Activated naive CD4-positive, alpha-beta T cell treated with anti-CD3 and anti-CD28 coated beads for 36 hours (primary cell): ENCODE data around the gene FBL. TPM values are rescaled to one million over a fixed set of nuclear protein-coding genes. Genes with fewer than 3 reads are reported as not detected.
A peak's percentile ranks its signal among the peaks of the same experiment; 100 is the strongest.
"Not testable (repeated sequence)": the region's sequence is repeated elsewhere in the genome, so short reads cannot be mapped to it uniquely, and the experiment has no call there.

Experiments used
- CTCF ChIA-PET: fragments of 350-600 bp; sonication (Branson Sonifier 250); formaldehyde crosslinking; loops from one replicate; lab custom pipeline; 2021; ENCODE audit warnings: antibody characterized with exemption; lab: Charles Lee
- DNase-seq: peaks from one replicate; pipeline ENCODE4 v3.0.0-alpha.2; 2020
- H3K27ac Mint-ChIP-seq: one replicate; pipeline ENCODE4 v1.8.0; 2021; ENCODE audit warnings: mild to moderate bottlenecking, mixed read lengths
- H3K27me3 Mint-ChIP-seq: one replicate; pipeline ENCODE4 v1.8.0; 2021; ENCODE audit warnings: low read depth, mixed read lengths
- H3K36me3 Mint-ChIP-seq: one replicate; pipeline ENCODE4 v1.8.0; 2021; ENCODE audit warnings: low read depth, mixed read lengths
- H3K4me1 Mint-ChIP-seq: one replicate; pipeline ENCODE4 v1.8.0; 2021; ENCODE audit warnings: low read depth, mixed read lengths
- H3K4me3 Mint-ChIP-seq: one replicate; pipeline ENCODE4 v1.8.0; 2021; ENCODE audit warnings: mild to moderate bottlenecking, moderate library complexity, mixed read lengths
- H3K9me3 Mint-ChIP-seq: one replicate; pipeline ENCODE4 v1.8.0; 2021; ENCODE audit warnings: mixed read lengths
- intact Hi-C: fragments of 100-400 bp; cut with micrococcal nuclease; formaldehyde crosslinking; loops from one replicate; pipeline ENCODE4 v1.15.1; 2023
- total RNA-seq, 2 experiments: library from RNA; stranded (reverse); gene quantifications; one replicate each; pipeline ENCODE4 v1.2.3, GENCODE V29; 2021

FBL gene
- 100 to 1,000 TPM; 742 to 785 TPM for total RNA-seq

DNA sequence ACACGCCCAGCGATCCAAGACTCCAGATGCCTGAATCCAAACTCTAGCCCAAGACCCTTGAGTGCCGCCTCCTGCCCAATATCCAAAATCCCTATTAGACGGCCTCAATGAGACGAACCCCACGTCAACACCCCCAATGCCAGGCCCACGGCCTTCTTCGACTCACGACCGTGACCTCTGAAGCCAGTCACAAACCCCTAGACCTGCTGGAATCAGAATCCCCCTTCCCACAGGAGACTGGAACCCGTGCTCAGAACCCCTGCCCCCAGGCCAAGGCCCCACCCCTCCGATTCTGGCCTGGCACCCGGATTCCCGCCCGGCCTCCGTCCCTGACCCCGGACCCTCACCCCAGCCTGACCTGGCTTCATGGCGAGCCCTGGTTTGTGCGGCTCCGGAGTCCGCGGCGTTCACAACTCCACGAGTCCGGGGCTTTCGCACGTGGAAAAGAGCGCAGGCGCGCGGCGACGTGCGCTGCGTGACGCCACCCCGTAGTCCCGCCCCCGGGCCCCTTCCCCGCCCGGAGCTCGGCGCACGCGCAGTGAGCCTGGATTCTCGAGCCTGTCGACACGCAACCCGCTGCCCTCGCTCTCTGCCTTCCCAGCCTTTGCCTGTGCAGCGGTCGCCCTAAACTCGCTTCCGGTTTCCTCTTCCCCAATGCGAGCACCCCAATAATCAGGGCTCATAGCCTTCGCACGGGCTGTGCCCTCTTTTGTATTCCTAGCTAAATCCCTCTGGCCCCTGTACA, at the start of gene FBL:
Gene FBL, minus strand, starts transcription at position 447 of the 745 bp plus-strand sequence. Its CDS starts 79 bp downstream, at position 368.
- H3K36me3 Mint-ChIP-seq = peaks cover 26% of the 10 kb centered on the region
- peak within 1 kb of the TSS; percentile 91 for H3K4me3 Mint-ChIP-seq
- intact Hi-C loops = loop anchor here (1.0 to 10.0 kb wide), 4 partner anchors 12 to 401 kb away; partner anchors contain the start of genes DYRK1B, EID2 and SUPT5H
- no peaks in the 10 kb centered on the region for H3K9me3 Mint-ChIP-seq
- DNase-seq = peak; percentile 98
- CTCF ChIA-PET = interaction anchor here (0.6 to 5.9 kb wide), 9 partner anchors 13 to 1690 kb away, joined by 3 to 31 read pairs (median 9); partner anchors contain the start of genes DYRK1B and PSMC4
- H3K27me3 Mint-ChIP-seq = no peaks in the 10 kb centered on the region
- H3K4me1 Mint-ChIP-seq = peaks cover 39% of the 10 kb centered on the region
- H3K27ac Mint-ChIP-seq = peak within 1 kb of the TSS; percentile 88

DNA sequence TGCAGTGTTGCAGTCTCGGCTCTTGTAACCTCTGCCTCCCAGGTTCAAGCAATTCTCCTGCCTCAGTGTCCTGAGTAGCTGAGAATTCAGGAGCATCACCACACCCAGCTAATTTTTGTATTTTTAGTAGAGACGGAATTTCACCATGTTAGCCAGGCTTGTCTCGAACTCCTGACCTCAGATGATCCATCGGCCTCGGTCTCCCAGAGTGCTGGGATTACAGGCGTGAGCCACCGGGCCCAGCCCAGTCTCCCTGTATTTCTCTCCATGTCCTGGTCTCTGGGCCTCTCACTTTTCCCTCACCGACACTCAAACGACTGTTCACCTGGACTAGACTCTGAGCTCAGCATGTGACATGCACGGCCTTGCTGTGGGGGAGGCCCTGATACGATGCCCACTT, 48.9 kb upstream of the FBL start:
- H3K27me3 Mint-ChIP-seq, intact Hi-C loops, DNase-seq: not testable (repeated sequence)

DNA sequence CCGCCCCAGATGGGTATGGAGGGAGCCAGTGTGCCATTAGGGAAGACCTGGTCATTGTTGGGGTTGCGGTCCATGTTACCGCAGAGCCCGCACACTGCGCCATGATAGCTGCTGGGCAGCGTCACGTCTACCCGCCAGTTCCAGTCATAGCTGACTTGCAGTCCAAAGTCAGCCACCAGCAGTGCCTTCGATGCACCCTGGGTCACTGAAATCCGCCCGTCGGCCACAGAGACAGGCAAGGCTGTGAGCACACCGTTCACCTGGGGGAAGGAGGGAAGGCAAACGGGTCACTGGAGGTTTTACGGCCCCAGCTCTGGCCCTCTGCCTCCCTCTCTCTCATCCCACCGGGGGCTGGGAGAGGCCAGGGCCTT, 48.0 kb upstream of the FBL start:
- H3K4me1 Mint-ChIP-seq, H3K9me3 Mint-ChIP-seq, CTCF ChIA-PET: not testable (repeated sequence)

More for the DNA sequence above, 48.9 kb upstream of the FBL start:
- not testable (repeated sequence) for H3K4me3 Mint-ChIP-seq, H3K36me3 Mint-ChIP-seq, H3K9me3 Mint-ChIP-seq, H3K27ac Mint-ChIP-seq, H3K4me1 Mint-ChIP-seq
- CTCF ChIA-PET = interaction anchor here (0.8 kb wide), 1 partner anchor 76 kb away, joined by 4 read pairs; the partner anchor contains the start of gene PSMC4

DNA sequence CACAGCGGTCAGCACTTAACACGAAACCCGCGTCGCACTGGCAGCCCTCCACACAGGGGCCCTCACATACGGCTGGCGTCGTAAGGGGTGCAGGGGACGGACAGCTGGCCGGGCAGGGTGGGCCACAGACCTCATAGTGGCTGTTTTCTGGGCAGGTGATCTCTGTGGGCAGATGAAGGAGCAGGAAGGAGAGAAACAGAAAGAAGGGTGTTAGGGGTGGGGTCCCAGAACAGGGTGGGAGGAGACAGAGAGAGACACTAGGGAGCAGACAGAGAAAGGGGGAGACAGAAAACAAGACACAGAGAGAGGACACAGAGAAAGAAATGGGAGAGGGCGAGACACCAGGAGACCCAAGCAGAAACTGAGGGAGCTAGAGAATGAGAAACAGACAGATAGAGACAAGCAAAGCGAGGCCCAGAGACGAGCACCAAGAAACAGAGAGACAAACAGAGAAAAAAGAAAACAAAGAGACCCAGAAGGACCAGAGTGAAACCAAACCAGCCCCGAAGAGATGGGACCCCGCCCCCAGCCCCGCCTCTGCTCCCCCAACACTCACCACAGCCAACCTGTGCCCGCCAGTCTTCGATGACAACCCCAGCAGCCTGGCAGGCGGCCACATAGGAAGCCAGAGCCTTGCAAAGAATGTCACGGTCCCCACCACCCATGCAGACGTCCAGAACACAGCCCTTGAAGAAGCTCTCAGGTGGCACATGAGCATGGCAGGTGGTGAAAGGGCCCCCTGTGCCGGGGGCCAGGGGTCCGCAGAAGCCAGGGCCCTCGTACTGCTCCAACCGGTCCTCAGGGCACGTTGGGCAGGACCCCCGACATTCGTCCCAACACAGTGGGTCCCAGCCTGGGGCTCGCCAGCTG, 47.4 kb upstream of the FBL start:
- DNase-seq, H3K27me3 Mint-ChIP-seq, H3K27ac Mint-ChIP-seq, H3K9me3 Mint-ChIP-seq, H3K36me3 Mint-ChIP-seq, CTCF ChIA-PET, H3K4me1 Mint-ChIP-seq: not testable (repeated sequence)
- H3K4me3 Mint-ChIP-seq = peak overlapping the region; percentile 0
- intact Hi-C loops = loop anchor here (5.0 kb wide), 1 partner anchor 79 kb away; the partner anchor contains the start of gene PSMC4

More for the DNA sequence above, 48.0 kb upstream of the FBL start:
- not testable (repeated sequence) for H3K27me3 Mint-ChIP-seq, H3K4me3 Mint-ChIP-seq, DNase-seq, H3K36me3 Mint-ChIP-seq, H3K27ac Mint-ChIP-seq
- intact Hi-C loops = loop anchor here (5.0 kb wide), 1 partner anchor 78 kb away; the partner anchor contains the start of gene PSMC4

DNA sequence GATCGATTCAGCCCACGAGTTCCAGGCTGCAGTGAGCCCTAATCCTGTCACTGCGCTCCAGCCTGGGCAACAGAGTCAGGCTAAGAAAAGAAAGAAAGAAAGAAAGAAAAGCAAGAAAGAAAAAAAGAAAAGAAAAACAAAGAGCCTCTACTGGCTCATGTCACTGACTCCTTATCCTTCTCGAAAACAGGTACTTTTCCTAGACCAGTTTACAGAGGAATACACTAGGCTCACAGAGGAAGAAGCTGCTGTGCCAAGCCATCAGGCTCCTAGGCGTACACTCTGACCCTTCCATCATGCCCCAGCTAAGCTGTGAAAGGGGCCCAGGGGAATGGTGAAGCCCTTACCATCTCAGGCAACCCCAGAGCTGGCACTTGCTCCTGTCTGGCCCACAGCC, 46.3 kb upstream of the FBL start:
- H3K27me3 Mint-ChIP-seq, DNase-seq: not testable (repeated sequence)

DNA sequence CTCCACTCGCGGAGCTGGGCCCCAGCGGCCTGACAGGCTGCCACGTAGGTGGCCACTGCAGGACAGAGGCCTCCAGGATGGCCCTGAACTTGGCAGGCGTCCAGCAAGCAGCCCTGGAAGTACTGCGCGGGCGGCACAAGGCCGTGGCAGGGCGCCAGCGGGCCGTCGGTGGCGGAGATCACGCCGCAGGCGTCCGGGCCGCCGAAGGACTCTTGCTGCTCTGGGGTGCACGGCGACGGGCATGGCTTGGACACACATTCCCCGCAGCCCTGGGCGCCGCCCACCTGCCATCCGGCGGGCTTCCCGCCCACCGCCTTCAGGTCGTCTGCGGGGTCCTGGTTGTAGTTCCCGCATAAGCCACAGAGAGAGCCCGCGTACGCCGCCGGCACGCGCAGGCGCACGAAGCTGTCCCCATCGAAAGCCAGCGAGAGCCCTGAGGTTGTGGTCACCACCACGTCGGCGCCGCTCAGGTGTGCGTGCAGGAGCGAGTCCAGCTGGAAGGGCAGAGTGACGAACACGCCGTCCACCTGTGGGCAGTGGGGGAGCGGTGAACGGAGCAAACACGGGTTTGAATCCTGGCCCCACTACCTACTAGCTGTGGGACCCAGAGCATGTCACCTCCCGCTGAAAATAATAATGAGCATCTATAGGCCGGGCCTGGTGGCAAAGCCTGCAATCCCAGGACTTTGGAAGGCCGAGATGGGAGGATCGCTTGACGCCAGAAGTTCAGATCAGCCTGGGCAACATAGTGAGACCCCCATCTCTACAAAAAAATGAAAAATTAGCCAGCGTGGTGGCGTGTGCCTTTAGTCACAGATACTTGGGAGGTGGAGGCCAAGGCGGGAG, 45.7 kb upstream of the FBL start:
- not testable (repeated sequence) for H3K36me3 Mint-ChIP-seq, H3K9me3 Mint-ChIP-seq, H3K4me1 Mint-ChIP-seq, H3K27me3 Mint-ChIP-seq, DNase-seq, H3K4me3 Mint-ChIP-seq, H3K27ac Mint-ChIP-seq
- intact Hi-C loops = loop anchor here (5.0 kb wide), 1 partner anchor 80 kb away; the partner anchor contains the start of gene PSMC4
- CTCF ChIA-PET = interaction anchor here (1.5 kb wide), 1 partner anchor 79 kb away, joined by 7 read pairs; the partner anchor contains the start of gene PSMC4

More for the DNA sequence above, 46.3 kb upstream of the FBL start:
- not testable (repeated sequence) for H3K27ac Mint-ChIP-seq, H3K36me3 Mint-ChIP-seq, H3K9me3 Mint-ChIP-seq, H3K4me1 Mint-ChIP-seq, H3K4me3 Mint-ChIP-seq
- intact Hi-C loops = loop anchor here (5.0 kb wide), 1 partner anchor 80 kb away; the partner anchor contains the start of gene PSMC4
- CTCF ChIA-PET = interaction anchor here (1.5 kb wide), 1 partner anchor 78 kb away, joined by 7 read pairs; the partner anchor contains the start of gene PSMC4

DNA sequence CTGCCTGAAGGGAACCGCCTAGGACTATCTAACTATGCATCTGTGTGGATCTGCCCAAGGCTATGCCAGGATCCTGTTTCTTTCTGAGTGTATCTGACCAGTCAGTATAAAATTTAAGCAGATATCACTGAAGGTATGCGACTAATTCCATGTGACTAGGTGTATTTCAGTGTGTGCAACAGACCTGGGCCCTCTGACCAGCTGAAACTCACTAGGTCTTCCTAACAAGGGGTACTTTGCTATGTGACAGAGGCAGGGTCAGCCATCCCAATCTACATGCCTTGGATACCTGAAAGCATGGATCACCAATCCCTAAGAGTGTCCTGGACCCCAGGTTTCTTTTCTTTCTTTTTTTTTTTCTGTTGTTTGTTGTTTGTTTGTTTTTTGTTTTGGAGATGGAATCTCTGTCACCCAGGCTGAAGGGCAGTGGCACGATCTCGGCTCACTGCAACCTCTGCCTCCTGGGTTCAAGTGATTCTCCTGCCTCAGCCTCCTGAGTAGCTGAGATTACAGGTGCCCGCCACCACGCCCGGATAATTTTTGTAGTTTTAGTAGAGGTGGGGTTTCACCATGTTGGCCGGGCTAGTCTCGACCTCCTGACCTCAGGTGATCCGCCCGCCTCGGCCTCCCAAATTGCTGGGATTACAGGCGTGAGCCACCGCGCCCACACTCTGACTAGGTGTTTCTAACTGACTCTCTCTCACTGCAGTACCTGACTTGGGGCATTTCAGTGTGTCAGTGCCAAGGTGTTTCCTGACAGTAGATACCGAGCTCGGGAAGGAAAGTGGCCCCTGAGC, 44.8 kb upstream of the FBL start:
- Mint-ChIP-seq H3K4me1 (peaks cover 2% of the 10 kb centered on the region), H3K27ac (no peak overlapping the region), H3K36me3 (peaks cover 6% of the 10 kb centered on the region), H3K27me3 (no peaks in the 10 kb centered on the region), H3K9me3 (no peaks in the 10 kb centered on the region), H3K4me3 (no peak overlapping the region)
- intact Hi-C loops = loop anchor here (5.0 kb wide), 1 partner anchor 81 kb away; the partner anchor contains the start of gene PSMC4
- CTCF ChIA-PET = interaction anchor here (0.6 kb wide), 1 partner anchor 24 kb away, joined by 3 read pairs; no protein-coding TSS in a partner anchor
- DNase-seq = no peak

DNA sequence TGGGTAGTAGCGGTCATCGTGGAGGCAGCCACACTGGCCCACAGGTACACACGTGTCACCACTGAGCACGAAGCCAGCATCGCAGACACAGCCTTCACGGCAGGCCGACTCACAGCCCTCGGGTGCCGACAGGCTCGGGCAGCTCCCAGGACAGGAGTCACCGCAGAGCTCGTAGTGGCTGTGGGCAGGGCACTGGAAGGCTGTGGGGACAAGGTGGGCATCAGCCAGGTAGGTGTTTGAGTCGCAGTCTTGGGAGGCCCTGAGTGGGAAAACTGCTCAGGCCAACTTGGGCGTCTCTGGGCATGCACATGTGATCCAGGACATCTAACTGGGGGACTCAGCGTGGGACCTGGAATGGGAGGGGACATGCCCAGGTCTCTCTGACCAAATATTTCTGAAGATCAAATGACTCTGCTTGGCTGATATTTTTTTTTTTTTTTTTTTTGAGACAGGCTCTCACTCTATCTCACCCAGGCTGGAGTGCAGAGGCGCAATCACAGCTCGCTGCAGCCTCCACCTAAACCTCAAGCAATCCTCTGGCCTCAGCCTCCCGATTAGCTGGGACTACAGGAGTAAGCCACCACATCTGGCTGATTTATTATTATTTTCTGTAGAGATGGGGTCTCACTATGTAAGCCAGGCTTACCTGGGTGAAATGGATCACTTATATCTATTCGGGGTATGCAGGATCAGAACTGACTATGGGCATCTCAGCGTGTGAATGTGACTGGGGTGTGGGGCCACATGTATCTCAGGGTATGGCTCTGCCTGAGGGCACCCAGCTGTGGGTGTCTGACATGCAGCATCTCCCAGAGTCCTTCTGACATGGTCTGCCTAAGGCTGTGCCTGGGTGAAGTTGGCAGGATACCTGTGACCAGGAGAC, 43.9 kb upstream of the FBL start:
- H3K4me1 Mint-ChIP-seq, H3K9me3 Mint-ChIP-seq, H3K27ac Mint-ChIP-seq, H3K27me3 Mint-ChIP-seq, H3K4me3 Mint-ChIP-seq, H3K36me3 Mint-ChIP-seq, DNase-seq: not testable (repeated sequence)
- CTCF ChIA-PET = interaction anchor here (0.5 kb wide), 1 partner anchor 31 kb away, joined by 3 read pairs; no protein-coding TSS in a partner anchor
- intact Hi-C loops = loop anchor here (5.0 kb wide), 1 partner anchor 82 kb away; the partner anchor contains the start of gene PSMC4

DNA sequence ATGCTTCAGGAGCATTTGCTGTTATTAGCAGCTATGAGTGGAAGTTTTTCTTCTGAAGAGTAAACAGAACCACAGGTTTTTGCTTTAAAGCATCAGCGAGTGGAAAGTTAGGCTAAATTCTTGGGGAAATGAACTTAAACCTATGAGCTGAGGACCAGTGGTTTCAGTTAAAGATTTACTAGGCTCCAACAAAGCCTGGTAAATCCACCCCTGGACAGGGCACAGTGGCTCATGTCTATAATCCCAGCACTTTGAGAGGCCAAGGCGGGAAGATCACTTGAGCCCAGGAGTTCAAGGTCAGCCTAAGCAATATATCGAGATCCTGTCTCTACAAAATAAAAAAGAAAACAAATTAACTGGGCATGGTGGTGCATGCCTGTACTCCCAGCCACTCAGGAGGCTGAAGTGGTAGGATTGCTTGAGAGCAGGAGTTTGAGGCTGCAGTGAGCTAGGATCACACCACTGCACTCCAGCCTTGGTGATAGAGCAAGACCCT, 41.3 kb upstream of the FBL start:
- H3K4me3 Mint-ChIP-seq, CTCF ChIA-PET, H3K27ac Mint-ChIP-seq, intact Hi-C loops, H3K36me3 Mint-ChIP-seq, H3K27me3 Mint-ChIP-seq, H3K9me3 Mint-ChIP-seq, DNase-seq, H3K4me1 Mint-ChIP-seq: not testable (repeated sequence)
